Endothelial cell of umbilical vein (primary cell): Measurements from ENCODE around the gene WRAP73. TPM values are rescaled to one million over a fixed set of nuclear protein-coding genes. Genes with fewer than 3 reads are reported as not detected.

Source experiments
- BruUV-seq: library from RNA; stranded (reverse); fragments of 400-500 nt; replicated peaks from 2 replicates; lab custom pipeline; 2021; lab: Mats Ljungman, UMichigan
- CTCF ChIA-PET: fragments of 300-600, 350-600 bp; sonication (Branson Sonifier 250); formaldehyde crosslinking; loops from one replicate; lab custom pipeline; 2021; ENCODE audit warnings: antibody characterized with exemption, inconsistent platforms; lab: Charles Lee
- POLR2A ChIA-PET: fragments of 300-600, 350-600 bp; sonication (Branson Sonifier 250); formaldehyde crosslinking; loops from one replicate; lab custom pipeline; 2021; ENCODE audit warnings: antibody characterized with exemption, inconsistent platforms; lab: Charles Lee
- DNase-seq: peaks from one replicate; pipeline ENCODE4 v3.0.0-alpha.2; 2011; ENCODE audit warnings: low read depth, low spot score
- FAIRE-seq: peaks from 2 replicates; lab custom pipeline; 2011; peaks lifted over from hg19 to GRCh38; lab: Jason Lieb, UNC
- H2AFZ ChIP-seq: 2 replicates; pipeline ENCODE4 v1.6.0; 2012; ENCODE audit warnings: low read depth, low read length, control low read depth, inconsistent platforms
- H3K27ac ChIP-seq: 2 replicates; pipeline ENCODE4 v1.5.1; 2011; ENCODE audit warnings: low read depth, mild to moderate bottlenecking, control low read depth, low read length, moderate library complexity; ENCODE audit not compliant: insufficient read depth
- H3K27me3 ChIP-seq, 2 experiments: 2 replicates each; pipeline versions ENCODE4 v1.6.0 to v1.6.1; 2011; ENCODE audit warnings: low read length in 2 of 2, mixed read lengths in 1 of 2; ENCODE audit not compliant: control insufficient read depth in 2 of 2, insufficient read depth in 2 of 2
- H3K36me3 ChIP-seq, 2 experiments: 2 replicates in 1 of 2; 3 replicates in 1 of 2; pipeline ENCODE4 v1.5.1; 2011; ENCODE audit warnings: low read length in 2 of 2, mild to moderate bottlenecking in 1 of 2, moderate library complexity in 1 of 2; ENCODE audit not compliant: control insufficient read depth in 2 of 2, insufficient read depth in 2 of 2; ENCODE audit errors: extremely low read depth in 1 of 2
- H3K4me1 ChIP-seq: 3 replicates; pipeline ENCODE4 v1.5.1; 2011; ENCODE audit warnings: mild to moderate bottlenecking, low read length; ENCODE audit not compliant: control insufficient read depth, insufficient read depth; ENCODE audit errors: extremely low read depth
- H3K4me2 ChIP-seq: 2 replicates; pipeline ENCODE4 v1.6.1; 2011; ENCODE audit warnings: low read length, control low read depth, mixed read lengths; ENCODE audit not compliant: insufficient read depth
- H3K4me3 ChIP-seq, 3 experiments: fragments of 200-600 bp in 1 of 3; sonication (generic), shearing (Covaris generic) in 1 of 3; replicated peaks in 1 of 3; 2 replicates each; pipeline ENCODE4 v1.5.1; 2011 to 2016; ENCODE audit warnings: control low read depth in 3 of 3, low read length in 3 of 3, mild to moderate bottlenecking in 2 of 3, inconsistent platforms in 1 of 3, low read depth in 1 of 3, moderate library complexity in 1 of 3; ENCODE audit not compliant: insufficient read depth in 1 of 3
- H3K79me2 ChIP-seq: 2 replicates; pipeline ENCODE4 v1.6.0; 2012; ENCODE audit warnings: low read length, inconsistent platforms; ENCODE audit not compliant: control insufficient read depth, insufficient read depth
- H3K9ac ChIP-seq: replicated peaks from 2 replicates; pipeline ENCODE3; 2011; ENCODE audit warnings: low read length, control low read depth; ENCODE audit not compliant: insufficient read depth; ENCODE audit errors: extremely low read depth
- H3K9me1 ChIP-seq: replicated peaks from 3 replicates; pipeline ENCODE4 v1.6.0; 2011; ENCODE audit warnings: mild to moderate bottlenecking, low read length; ENCODE audit not compliant: control insufficient read depth, insufficient read depth; ENCODE audit errors: extremely low read depth
- H3K9me3 ChIP-seq: replicated peaks from 2 replicates; pipeline ENCODE4 v1.5.1; 2012; ENCODE audit warnings: low read length, inconsistent platforms; ENCODE audit not compliant: control insufficient read depth, insufficient read depth
- H4K20me1 ChIP-seq: replicated peaks from 2 replicates; pipeline ENCODE3; 2011; ENCODE audit warnings: mild to moderate bottlenecking, low read length; ENCODE audit not compliant: control insufficient read depth, insufficient read depth; ENCODE audit errors: extremely low read depth
- EZH2 ChIP-seq: IDR thresholded peaks from 2 replicates; pipeline ENCODE4 v1.6.1; 2012; ENCODE audit warnings: borderline replicate concordance, low read depth, mild to moderate bottlenecking, moderate library complexity, low read length, inconsistent platforms; ENCODE audit not compliant: severe bottlenecking
- FOS ChIP-seq: IDR thresholded peaks from 2 replicates; pipeline ENCODE4 v1.6.1; 2011; ENCODE audit warnings: mild to moderate bottlenecking, low read length, moderate library complexity, borderline replicate concordance; ENCODE audit not compliant: insufficient read depth
- GATA2 ChIP-seq: IDR thresholded peaks from 2 replicates; pipeline ENCODE4 v1.7.0; 2011; ENCODE audit warnings: low read depth, mild to moderate bottlenecking, moderate library complexity, mixed read lengths, low read length; ENCODE audit not compliant: insufficient read length, insufficient read depth
- JUN ChIP-seq: IDR thresholded peaks from 2 replicates; pipeline ENCODE4 v1.6.1; 2011; ENCODE audit warnings: borderline replicate concordance, low read depth; ENCODE audit not compliant: insufficient read length, insufficient read depth
- MYC ChIP-seq: IDR thresholded peaks from one replicate; pipeline ENCODE4 v1.6.1; 2011; ENCODE audit warnings: mild to moderate bottlenecking, low read depth, low read length
- POLR2AphosphoS5 ChIP-seq: IDR thresholded peaks from 2 replicates; pipeline ENCODE4 v1.6.1; 2012; ENCODE audit warnings: low read depth, mild to moderate bottlenecking, control low read depth, low read length, moderate library complexity; ENCODE audit not compliant: insufficient read depth
- dilution Hi-C: fragments of 300-500 bp; cut with MboI; formaldehyde crosslinking; loops from one replicate; pipeline ENCODE4 v1.15.0; 2019; ENCODE audit warnings: low sequenced_read_pairs; ENCODE audit not compliant: extremely low pct_ligation_motif_present
- intact Hi-C: fragments of 100-400 bp; cut with micrococcal nuclease; formaldehyde crosslinking; loops from one replicate; pipeline ENCODE4 v1.10.0; 2022
- polyA plus RNA-seq, 4 experiments: library from polyadenylated mRNA; depleted of rRNA in 3 of 4; stranded (reverse) in 3 of 4; unstranded in 1 of 4; fragments of >200 nt; gene quantifications; 2 replicates each; pipeline versions ENCODE4 v1.2.1 to v1.2.3, GENCODE V29; 2011 to 2012; ENCODE audit warnings: missing spikeins in 1 of 4
- total RNA-seq: library from RNA; stranded (reverse); gene quantifications from 2 replicates; pipeline ENCODE4 v1.2.3, GENCODE V29; 2021
- TF ChIP-seq, protein P1 (sequence below): IDR thresholded peaks from 2 replicates; pipeline ENCODE4 v1.6.1; 2011; ENCODE audit not compliant: insufficient read depth, insufficient read length

Gene WRAP73
- total and polyA plus RNA-seq, 2 donors (not counting 3 experiments of a cell fraction or from before 2014, with no cell fraction given) = 23.0 to 50.7 TPM

DNA sequence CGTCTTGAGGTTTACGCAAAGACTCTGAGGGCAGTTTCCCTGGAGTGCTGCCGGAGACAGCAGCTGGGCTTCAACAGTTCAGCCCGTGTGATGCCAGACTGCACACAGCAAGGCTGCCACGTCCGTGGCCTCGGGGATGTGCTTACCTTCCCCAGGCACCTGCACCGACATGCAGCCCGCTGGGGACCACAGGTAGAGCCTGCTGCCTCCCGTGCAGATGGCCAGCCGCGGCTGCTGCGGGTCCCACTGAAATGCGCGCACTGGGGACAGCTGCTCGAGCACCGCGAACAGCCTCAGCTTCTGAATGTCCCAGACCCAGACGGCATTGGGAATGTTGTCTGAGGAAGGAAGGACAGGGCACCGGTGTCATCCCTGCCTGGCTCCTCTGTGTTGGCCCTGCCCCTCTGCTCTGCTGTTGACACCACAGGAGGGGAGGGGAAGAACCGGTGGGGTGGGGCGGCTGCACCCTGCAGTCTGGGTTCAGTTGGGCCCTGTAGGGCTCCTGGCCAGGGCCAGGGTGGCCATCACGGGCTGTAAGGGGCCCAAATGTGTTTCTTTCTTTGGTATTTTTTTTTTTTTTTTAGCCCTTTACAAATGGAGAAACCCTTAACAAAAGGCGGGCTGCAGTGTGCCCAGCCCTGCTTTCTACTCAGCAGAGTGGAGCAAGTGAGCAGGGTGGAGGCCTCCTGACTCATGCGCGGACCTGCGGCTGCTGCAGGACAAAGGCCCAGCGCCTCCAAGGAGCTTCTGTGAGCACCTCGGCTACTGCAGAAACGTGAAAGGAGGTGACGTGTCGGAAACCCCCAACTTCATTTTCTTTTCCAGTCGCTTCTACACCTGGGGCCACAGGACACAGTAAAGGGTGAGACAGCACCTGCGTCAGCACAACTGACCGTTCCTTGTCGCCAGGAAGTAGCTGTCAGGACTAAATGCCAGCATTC is 18.3 kb downstream of the WRAP73 start:
- BruUV-seq = no TSS peak
- Histone ChIP-seq H3K27ac (no peak overlapping the region), H3K4me3 (no peak overlapping the region), H3K79me2 (no peaks in the 10 kb centered on the region), H3K4me1 (no peaks in the 10 kb centered on the region), H3K9me1 (no peaks in the 10 kb centered on the region), H3K9me3 (no peaks in the 10 kb centered on the region), H3K27me3 (no peaks in the 10 kb centered on the region), H3K9ac (no peak overlapping the region), H3K4me2 (no peak overlapping the region), H2AFZ (no peak overlapping the region), H3K36me3 (peaks cover 0 to 50% of the 10 kb centered on the region in 2 experiments), H4K20me1 (no peaks in the 10 kb centered on the region)
- dilution Hi-C loops = no loop called here
- TF ChIP-seq MYC = no peak
- TF ChIP-seq POLR2AphosphoS5 = no peak
- TF ChIP-seq JUN = no peak
- TF ChIP-seq, protein P1, sequence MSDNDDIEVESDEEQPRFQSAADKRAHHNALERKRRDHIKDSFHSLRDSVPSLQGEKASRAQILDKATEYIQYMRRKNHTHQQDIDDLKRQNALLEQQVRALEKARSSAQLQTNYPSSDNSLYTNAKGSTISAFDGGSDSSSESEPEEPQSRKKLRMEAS = no peak
- TF ChIP-seq GATA2 = no peak
- no peak for TF ChIP-seq FOS
- no peak for FAIRE-seq
- intact Hi-C loops = no loop called here
- ChIA-PET CTCF (interaction anchor here (1.2 kb wide), 1 partner anchor 13 kb away, joined by 4 read pairs; no protein-coding TSS in a partner anchor), POLR2A (no interaction called here)
- no peak for DNase-seq

DNA sequence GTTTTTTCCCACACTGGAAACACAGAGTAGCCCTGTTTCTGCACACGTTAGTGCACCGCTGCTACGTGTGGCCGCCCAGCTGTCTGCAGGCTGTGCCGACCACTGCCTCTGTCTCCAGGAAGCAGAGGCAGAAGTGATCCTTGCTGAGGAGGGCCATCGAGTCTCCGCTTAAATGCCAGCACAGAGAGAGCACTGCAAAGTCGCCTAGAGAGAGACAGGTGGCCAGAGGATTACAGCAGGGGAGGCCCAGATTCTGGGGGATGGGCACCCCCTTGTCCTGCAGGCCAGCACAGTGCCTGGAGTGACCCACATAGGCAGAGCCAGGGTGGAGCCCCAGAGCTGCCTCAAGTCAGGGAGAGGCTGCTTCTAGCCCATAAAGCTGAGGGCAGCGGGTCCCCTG is 19.0 kb downstream of the WRAP73 start:
- CTCF ChIA-PET = interaction anchor here (1.2 to 3.9 kb wide), 2 partner anchors 12 to 178 kb away, joined by 4 to 12 read pairs; no protein-coding TSS in a partner anchor
- dilution Hi-C loops (no loop called here), intact Hi-C loops (no loop called here)
- Histone ChIP-seq H3K4me2 (no peak overlapping the region), H3K27ac (no peak overlapping the region), H3K9ac (no peak overlapping the region), H3K27me3 (no peaks in the 10 kb centered on the region), H3K9me1 (no peaks in the 10 kb centered on the region), H3K4me1 (peaks cover under 1% of the 10 kb centered on the region), H4K20me1 (no peaks in the 10 kb centered on the region), H3K36me3 (peaks cover 0 to 44% of the 10 kb centered on the region in 2 experiments), H3K9me3 (no peaks in the 10 kb centered on the region), H3K79me2 (no peaks in the 10 kb centered on the region), H3K4me3 (no peak overlapping the region), H2AFZ (no peak overlapping the region)
- no peak for TF ChIP-seq EZH2
- POLR2A ChIA-PET = no interaction called here
- FAIRE-seq (no peak), DNase-seq (no peak)
- no TSS peak for BruUV-seq
